HAP-1 (cell line): Measurements from ENCODE around the gene SNCAIP.
"Not testable (repeated sequence)": the region's sequence is repeated elsewhere in the genome, so short reads cannot be mapped to it uniquely, and the experiment has no call there.

Experiments used
- DNase-seq, 2 experiments: peaks; one replicate each; pipeline ENCODE4 v3.0.0-alpha.2; 2016 to 2020; ENCODE audit warnings: low spot score in 2 of 2
- H3K27me3 ChIP-seq: fragments of 250-450 bp; sonication (Bioruptor Pico); 2 replicates; pipeline ENCODE4 v1.5.1; 2020; ENCODE audit warnings: low read depth, mild to moderate bottlenecking, moderate library complexity
- H3K36me3 ChIP-seq: fragments of 250-450 bp; sonication (Bioruptor Pico); replicated peaks from 2 replicates; pipeline ENCODE4 v1.5.1; 2020; ENCODE audit warnings: mild to moderate bottlenecking
- H3K4me1 ChIP-seq: fragments of 250-450 bp; sonication (Bioruptor Pico); 2 replicates; pipeline ENCODE4 v1.5.1; 2020; ENCODE audit warnings: mild to moderate bottlenecking
- H3K4me3 ChIP-seq: fragments of 250-450 bp; sonication (Bioruptor Pico); 2 replicates; pipeline ENCODE4 v1.5.1; 2020; ENCODE audit warnings: mild to moderate bottlenecking, moderate library complexity
- H3K9me3 ChIP-seq: fragments of 250-450 bp; sonication (Bioruptor Pico); 2 replicates; pipeline ENCODE4 v1.5.1; 2020; ENCODE audit warnings: mild to moderate bottlenecking, moderate library complexity
- in situ Hi-C: fragments of 300-500 bp; cut with MboI; formaldehyde crosslinking; loops from 3 replicates; pipeline ENCODE4 v1.14.3; 2020; ENCODE audit warnings: low sequenced_read_pairs, inconsistent platforms, mixed read lengths

SNCAIP gene

DNA sequence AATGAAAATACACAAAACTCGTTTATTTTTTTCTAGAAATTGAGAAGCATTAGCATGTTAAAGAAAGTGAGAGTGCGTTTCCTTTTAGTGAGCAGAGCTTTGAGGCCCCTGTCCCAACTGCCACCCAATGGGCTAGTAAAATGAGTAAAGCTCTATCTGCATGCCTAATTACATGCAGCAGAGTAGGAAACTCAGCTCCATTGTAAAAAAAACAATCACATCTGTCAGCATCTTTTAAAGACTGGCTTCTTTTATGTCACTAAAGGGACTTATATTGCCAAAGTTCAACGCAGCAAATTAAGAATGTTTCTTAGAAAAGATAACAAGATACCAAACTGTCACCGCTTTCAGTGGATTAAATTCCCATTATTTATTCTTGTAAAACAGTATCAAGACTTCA is 154.0 kb downstream of the SNCAIP start:
- Histone ChIP-seq H3K9me3 (no peaks in the 10 kb centered on the region), H3K4me3 (no peak overlapping the region), H3K4me1 (peaks cover 51% of the 10 kb centered on the region), H3K36me3 (no peaks in the 10 kb centered on the region), H3K27me3 (no peaks in the 10 kb centered on the region)
- peak; percentile 55 to 80 for DNase-seq
- in situ Hi-C loops: no loop called here

DNA sequence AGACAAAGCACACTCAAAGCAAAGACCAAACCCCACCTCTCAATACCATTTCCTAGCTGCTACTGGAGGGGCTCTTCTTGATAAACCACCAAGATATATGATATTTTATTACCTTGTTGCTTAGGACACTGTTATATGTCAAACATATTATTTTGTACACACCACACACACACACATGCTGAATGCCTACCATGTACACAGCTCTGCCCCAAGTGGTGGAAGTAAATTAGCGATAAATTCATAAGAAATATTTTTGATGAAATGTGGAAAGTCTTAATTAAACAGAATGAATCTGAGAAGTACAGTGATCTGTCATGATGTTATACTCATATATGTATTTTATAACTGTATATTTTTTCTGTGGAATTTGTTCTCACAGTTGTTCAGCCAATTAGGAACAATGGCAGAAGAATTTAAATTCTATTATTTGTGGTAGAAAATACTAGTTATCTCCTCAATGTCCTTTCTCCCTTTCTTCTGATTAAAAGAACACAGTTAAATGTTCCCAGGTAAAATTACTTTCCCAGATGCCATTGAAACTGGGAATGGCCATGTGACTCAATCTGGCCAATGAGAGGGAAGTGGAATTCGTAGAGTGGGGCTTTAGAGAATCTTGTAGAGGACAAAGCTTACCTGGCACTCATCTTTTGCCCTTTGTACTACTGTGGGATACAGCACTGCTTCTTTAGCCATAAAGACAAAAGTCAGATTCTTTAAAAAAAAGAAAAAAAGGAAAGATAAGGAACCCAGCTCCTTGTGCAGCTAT is 156.5 kb downstream of the SNCAIP start:
- Histone ChIP-seq H3K9me3 (no peaks in the 10 kb centered on the region), H3K4me1 (peaks cover 50% of the 10 kb centered on the region), H3K4me3 (no peak overlapping the region), H3K36me3 (no peaks in the 10 kb centered on the region), H3K27me3 (no peaks in the 10 kb centered on the region)
- in situ Hi-C loops: no loop called here
- DNase-seq: no peak

GRCh38 chr5:122469384-122469919 is 157.4 kb downstream of the SNCAIP start:
- H3K4me1 ChIP-seq: peaks cover 41% of the 10 kb centered on the region
- no peaks in the 10 kb centered on the region for H3K36me3 ChIP-seq
- H3K9me3 ChIP-seq: no peaks in the 10 kb centered on the region
- DNase-seq: no peak
- in situ Hi-C loops: no loop called here
- H3K4me3 ChIP-seq: no peak overlapping the region
- no peaks in the 10 kb centered on the region for H3K27me3 ChIP-seq

DNA sequence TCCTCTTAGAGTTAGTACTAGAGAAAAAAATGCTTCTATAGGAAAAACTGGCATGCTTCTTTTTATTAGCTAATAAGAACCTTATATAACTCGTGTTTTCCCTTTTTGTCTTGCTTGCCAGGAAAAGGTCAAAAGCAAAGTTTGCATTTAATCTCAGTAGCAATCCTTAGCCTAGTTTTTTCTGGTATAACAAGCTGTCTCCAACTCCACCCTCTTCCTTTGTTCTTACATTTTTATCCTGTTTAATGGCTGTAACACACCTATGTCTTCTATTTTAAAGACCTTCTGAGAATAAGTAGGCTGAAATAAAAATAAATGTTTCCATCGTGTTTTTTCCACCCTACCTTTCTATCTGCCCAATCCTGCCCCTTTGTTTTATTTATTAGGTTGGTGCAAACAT is 158.3 kb downstream of the SNCAIP start:
- Histone ChIP-seq H3K9me3 (no peaks in the 10 kb centered on the region), H3K27me3 (no peaks in the 10 kb centered on the region), H3K4me1 (peaks cover 31% of the 10 kb centered on the region), H3K4me3 (no peak overlapping the region), H3K36me3 (no peaks in the 10 kb centered on the region)
- no peak for DNase-seq
- in situ Hi-C loops: no loop called here

DNA sequence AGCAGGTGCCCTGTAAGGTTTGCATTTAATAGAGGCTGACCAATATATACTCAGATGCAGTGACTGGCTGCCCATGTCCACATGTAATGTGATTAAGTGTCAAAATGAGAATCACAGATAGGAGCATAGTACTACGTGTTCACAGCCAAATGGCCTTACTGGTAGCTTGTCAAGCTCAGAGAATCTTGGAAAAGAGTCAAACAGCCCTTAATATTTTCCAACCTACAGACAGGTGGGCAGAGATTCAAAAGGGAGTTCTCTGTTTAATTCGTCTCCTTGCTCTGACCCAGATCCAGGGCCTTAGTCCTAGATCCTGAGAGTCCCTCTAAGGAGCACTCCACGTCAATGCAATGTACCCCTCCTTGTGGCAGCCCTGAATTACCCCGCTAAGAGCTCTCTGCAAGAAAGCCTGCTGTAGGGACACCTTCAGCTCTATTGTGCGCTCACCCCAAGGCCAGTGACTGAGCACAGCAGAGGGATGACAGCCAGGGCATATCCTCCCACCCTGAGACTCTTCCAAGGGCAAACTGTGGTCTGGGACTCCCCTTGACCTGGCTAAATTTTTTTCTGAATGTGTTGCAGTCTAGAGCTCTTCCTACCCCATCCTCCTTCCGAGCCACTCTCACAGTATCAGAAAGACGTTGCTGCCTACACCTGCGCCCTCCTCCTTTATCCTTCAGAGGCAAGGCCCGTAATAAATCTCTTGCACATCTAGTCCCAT is 159.2 kb downstream of the SNCAIP start:
- Histone ChIP-seq H3K4me3 (no peak overlapping the region), H3K9me3 (no peaks in the 10 kb centered on the region), H3K4me1 (peaks cover 23% of the 10 kb centered on the region), H3K27me3 (no peaks in the 10 kb centered on the region), H3K36me3 (no peaks in the 10 kb centered on the region)
- in situ Hi-C loops: no loop called here
- no peak for DNase-seq

- H3K9me3 ChIP-seq: no peaks in the 10 kb centered on the region
- H3K4me1 ChIP-seq: peaks cover 18% of the 10 kb centered on the region
- no peaks in the 10 kb centered on the region for H3K27me3 ChIP-seq
- in situ Hi-C loops: no loop called here
- no peak overlapping the region for H3K4me3 ChIP-seq
- DNase-seq: no peak
- no peaks in the 10 kb centered on the region for H3K36me3 ChIP-seq
Measured at GRCh38 chr5:122471752-122472061, 159.7 kb downstream of the SNCAIP start.

- no peaks in the 10 kb centered on the region for H3K9me3 ChIP-seq
- no peak overlapping the region for H3K4me3 ChIP-seq
- no peaks in the 10 kb centered on the region for H3K36me3 ChIP-seq
- no peak for DNase-seq
- in situ Hi-C loops: no loop called here
- no peaks in the 10 kb centered on the region for H3K27me3 ChIP-seq
- peaks cover 17% of the 10 kb centered on the region for H3K4me1 ChIP-seq
Measured at GRCh38 chr5:122473138-122473843, 161.3 kb downstream of the SNCAIP start.

DNA sequence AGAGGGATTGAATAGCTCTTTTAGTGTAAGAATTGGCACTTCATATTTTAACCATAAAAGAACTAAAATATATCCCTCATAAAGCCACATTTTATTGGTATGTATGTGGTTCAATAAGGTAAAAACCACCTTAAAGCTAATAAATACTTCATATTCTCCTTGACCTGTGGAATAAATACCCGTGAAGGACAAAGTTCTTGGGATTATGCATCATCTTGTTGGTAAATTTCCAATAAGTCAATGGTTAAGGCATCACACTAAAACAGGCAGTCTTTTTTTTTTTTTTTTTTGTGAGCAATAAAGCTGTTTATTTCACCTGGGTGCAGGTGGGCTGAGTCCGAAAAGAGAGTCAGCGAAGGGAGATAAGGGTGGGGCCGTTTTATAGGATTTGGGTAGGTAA is 161.9 kb downstream of the SNCAIP start:
- in situ Hi-C loops: no loop called here
- Histone ChIP-seq H3K4me3 (no peak overlapping the region), H3K27me3 (no peaks in the 10 kb centered on the region), H3K4me1 (peaks cover 17% of the 10 kb centered on the region), H3K9me3 (no peaks in the 10 kb centered on the region), H3K36me3 (no peaks in the 10 kb centered on the region)
- DNase-seq: no peak

DNA sequence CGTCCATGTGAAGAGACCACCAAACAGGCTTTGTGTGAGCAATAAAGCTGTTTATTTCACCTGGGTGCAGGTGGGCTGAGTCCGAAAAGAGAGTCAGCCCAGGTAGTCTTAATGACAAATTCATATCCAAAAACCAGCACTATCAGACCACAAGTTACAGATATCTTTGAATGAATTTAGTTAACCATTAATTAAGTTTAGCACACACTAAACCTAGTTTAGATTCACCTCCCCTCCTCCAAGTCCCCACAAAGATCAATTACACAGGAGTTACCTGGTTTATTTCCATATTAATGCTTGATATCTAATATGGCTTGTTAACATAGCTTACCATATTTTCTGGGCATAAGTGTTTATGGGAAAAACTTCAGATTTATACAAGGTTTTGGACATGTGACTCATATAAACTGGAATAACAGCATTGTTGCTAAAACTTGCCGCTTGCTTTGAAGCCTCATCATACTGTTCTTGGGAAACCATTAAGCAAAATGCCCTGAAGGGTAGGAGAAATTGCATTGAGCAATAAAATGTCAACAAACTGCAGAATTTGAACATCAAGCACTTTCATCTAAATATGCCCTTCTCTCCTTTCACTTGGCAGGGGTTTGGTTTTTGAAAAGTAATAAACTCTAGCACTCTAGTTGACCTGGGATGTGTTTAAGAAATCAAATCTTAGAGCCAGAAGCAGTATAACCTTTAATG is 166.9 kb downstream of the SNCAIP start:
- Histone ChIP-seq H3K36me3 (no peaks in the 10 kb centered on the region), H3K4me1 (peaks cover 3% of the 10 kb centered on the region; the same call in 1 of the 2 replicates), H3K4me3 (no peak overlapping the region), H3K27me3 (no peaks in the 10 kb centered on the region), H3K9me3 (no peaks in the 10 kb centered on the region)
- in situ Hi-C loops: no loop called here
- DNase-seq: no peak

GRCh38 chr5:122480146-122480545 is 168.1 kb downstream of the SNCAIP start:
- Histone ChIP-seq H3K9me3 (no peaks in the 10 kb centered on the region), H3K4me3 (no peak overlapping the region), H3K27me3 (no peaks in the 10 kb centered on the region), H3K4me1 (peaks cover 3% of the 10 kb centered on the region; the same call in 1 of the 2 replicates), H3K36me3 (no peaks in the 10 kb centered on the region)
- DNase-seq: no peak
- in situ Hi-C loops: no loop called here

DNA sequence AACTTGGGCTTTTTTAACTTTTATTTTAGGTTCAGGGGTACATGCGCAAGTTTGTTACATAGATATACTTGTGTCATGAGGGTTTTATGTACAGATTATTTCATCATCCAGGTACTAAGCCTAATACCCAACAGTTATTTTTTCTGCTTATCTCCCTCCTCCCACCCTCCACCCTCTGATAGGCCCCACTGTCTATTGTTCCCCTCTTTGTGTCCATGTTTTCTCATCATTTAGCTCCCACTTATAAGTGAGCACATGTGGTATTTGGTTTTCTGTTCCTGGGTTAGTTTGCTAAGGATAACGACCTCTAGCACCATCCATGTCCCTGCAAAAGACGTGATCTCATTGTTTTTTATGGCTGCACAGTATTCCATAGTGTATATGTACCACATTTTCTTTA is 172.1 kb downstream of the SNCAIP start:
- no peaks in the 10 kb centered on the region for H3K9me3 ChIP-seq
- no peaks in the 10 kb centered on the region for H3K36me3 ChIP-seq
- H3K4me1 ChIP-seq: peaks cover 1% of the 10 kb centered on the region; the same call in 1 of the 2 replicates
- no peak overlapping the region for H3K4me3 ChIP-seq
- in situ Hi-C loops: no loop called here
- H3K27me3 ChIP-seq: no peaks in the 10 kb centered on the region
- no peak for DNase-seq

DNA sequence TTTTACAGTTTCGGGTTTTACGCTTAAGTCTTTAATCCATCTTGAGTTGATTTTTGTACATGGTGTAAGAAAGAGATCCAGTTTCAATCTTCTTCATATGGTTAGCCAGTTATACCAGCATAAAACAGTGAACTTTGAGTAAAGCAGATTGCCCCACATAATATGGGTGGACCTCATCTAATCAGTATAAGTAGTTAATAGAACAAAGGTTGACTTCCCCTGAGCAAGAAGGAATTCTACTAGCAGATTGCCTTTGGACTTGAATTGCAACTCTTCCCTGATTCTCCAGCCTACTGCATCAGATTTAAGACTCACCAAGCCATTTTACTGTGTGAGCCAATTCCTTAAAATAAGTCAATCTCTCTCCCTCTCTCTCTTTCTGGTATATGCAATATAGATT is 173.2 kb downstream of the SNCAIP start:
- Histone ChIP-seq H3K4me3 (no peak overlapping the region), H3K36me3 (no peaks in the 10 kb centered on the region), H3K9me3 (no peaks in the 10 kb centered on the region), H3K27me3 (no peaks in the 10 kb centered on the region), H3K4me1 (no peaks in the 10 kb centered on the region)
- in situ Hi-C loops: no loop called here
- DNase-seq: no peak

GRCh38 chr5:122486616-122487015 is 174.6 kb downstream of the SNCAIP start:
- H3K4me1 ChIP-seq, H3K36me3 ChIP-seq, in situ Hi-C loops, DNase-seq, H3K9me3 ChIP-seq, H3K27me3 ChIP-seq, H3K4me3 ChIP-seq: not testable (repeated sequence)
